Coronary artery (tissue), 2 donors: ENCODE results near the gene TBC1D20.

Experiments used
- DNase-seq: peaks from one replicate; pipeline ENCODE4 v3.0.0-alpha.2; 2017; ENCODE audit warnings: low spot score
- H3K27ac ChIP-seq, 2 donors: fragments of 200-600 bp; sonication (generic); one replicate each; pipeline ENCODE4 v1.5.1; 2016 to 2019
- H3K4me3 ChIP-seq: fragments of 200-600 bp; sonication (generic); 2 replicates; pipeline ENCODE4 v1.5.1; 2016; ENCODE audit warnings: mild to moderate bottlenecking, moderate library complexity
- TF ChIP-seq, protein P1 (sequence below): fragments of 200-600 bp; sonication (generic); IDR thresholded peaks from one replicate; pipeline ENCODE4 v1.5.1; 2019; ENCODE audit warnings: antibody characterized with exemption

TBC1D20 gene

DNA sequence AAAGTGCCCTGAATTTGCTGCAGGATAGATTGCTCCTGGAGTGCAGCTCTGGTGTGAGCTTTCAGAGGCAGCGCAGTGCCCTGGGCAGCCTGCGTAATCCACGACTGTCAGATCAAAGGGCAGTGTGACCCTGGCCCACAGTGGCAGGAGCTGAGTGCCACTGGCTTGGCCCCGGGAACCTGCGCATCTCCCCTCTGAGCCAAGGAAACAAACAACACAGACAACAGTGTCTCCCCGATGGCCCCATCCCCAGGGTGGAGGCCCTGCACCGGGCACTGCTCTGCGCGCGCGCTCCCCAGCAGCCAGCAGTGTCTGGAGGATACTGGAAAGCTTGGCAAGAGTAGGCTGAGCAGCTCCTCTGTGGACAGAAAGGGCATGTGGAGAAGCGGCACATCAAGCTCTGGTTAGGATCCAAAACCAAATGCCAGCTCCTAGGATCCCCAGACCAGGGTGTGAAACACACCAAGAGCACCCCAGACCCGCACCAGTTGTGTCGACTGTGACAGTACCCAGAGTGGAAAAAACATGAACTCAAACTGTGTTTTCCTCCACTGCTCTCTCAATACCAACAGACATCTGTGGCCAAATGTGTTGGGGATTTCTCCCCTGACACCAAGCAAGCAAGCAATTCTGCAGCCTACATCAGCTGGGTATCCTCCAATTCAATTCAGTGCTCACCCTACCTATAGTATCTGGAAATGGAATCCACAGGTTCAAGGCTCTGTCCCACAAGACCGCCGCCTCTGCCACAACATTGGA, 27.5 kb downstream of the TBC1D20 start:
- TF ChIP-seq, protein P1, sequence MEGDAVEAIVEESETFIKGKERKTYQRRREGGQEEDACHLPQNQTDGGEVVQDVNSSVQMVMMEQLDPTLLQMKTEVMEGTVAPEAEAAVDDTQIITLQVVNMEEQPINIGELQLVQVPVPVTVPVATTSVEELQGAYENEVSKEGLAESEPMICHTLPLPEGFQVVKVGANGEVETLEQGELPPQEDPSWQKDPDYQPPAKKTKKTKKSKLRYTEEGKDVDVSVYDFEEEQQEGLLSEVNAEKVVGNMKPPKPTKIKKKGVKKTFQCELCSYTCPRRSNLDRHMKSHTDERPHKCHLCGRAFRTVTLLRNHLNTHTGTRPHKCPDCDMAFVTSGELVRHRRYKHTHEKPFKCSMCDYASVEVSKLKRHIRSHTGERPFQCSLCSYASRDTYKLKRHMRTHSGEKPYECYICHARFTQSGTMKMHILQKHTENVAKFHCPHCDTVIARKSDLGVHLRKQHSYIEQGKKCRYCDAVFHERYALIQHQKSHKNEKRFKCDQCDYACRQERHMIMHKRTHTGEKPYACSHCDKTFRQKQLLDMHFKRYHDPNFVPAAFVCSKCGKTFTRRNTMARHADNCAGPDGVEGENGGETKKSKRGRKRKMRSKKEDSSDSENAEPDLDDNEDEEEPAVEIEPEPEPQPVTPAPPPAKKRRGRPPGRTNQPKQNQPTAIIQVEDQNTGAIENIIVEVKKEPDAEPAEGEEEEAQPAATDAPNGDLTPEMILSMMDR = no peak
- no peak for DNase-seq
- Histone ChIP-seq H3K27ac (no peak overlapping the region), H3K4me3 (no peak overlapping the region)

DNA sequence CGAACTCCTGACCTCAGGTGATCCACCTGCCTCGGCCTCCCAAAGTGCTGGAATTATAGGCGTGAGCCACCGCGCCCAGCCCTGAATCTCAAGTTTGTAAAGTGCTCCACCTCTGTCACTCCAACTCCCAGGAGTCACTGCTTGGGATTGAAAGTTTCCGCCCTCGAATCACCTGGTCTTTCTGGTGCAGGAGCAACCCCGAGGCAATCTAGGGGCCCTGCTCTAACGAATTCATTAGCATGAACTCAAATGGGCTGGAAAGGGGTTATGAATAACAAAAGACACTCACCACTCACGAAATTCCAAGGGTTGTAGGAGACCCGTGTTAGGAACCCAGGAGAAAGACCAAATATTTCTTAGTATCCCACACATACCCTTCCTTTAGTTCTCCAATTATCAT, 28.1 kb downstream of the TBC1D20 start:
- Histone ChIP-seq H3K27ac (no peak overlapping the region), H3K4me3 (no peak overlapping the region)
- DNase-seq = no peak
- TF ChIP-seq, protein P1 = no peak

DNA sequence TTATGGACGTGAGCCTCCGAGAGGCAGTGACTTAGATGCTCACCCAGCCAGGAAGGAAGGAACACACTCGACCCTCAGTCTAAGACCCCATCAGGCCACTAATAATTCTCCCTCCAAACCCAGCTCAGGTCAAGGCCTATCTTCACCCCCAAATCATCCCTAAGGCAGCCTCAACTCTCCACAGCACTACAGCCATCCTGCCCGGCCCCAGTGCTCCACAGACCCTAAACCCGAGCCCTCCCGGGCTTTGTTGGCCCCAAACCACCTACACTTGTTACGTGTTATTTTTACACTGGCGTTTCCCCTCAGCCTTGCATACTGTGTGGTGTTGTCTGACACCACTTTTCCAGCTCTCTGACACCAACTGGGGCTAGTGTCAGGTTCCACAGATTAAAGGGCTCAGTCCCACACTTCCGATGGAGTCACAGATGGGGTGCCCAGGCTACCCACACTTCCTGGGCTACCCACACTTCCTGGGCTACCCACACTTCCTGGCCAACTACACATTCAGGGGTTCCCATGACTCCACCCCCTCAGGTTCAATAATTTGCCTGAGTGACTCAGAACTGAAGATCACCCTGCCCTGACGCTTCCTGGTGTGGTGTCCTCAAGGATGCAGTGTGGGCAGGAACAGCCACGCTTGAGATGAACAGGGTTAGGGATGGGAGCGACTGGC, 28.9 kb downstream of the TBC1D20 start:
- H3K27ac ChIP-seq = no peak overlapping the region
- no peak overlapping the region for H3K4me3 ChIP-seq
- TF ChIP-seq, protein P1 = no peak
- no peak for DNase-seq

DNA sequence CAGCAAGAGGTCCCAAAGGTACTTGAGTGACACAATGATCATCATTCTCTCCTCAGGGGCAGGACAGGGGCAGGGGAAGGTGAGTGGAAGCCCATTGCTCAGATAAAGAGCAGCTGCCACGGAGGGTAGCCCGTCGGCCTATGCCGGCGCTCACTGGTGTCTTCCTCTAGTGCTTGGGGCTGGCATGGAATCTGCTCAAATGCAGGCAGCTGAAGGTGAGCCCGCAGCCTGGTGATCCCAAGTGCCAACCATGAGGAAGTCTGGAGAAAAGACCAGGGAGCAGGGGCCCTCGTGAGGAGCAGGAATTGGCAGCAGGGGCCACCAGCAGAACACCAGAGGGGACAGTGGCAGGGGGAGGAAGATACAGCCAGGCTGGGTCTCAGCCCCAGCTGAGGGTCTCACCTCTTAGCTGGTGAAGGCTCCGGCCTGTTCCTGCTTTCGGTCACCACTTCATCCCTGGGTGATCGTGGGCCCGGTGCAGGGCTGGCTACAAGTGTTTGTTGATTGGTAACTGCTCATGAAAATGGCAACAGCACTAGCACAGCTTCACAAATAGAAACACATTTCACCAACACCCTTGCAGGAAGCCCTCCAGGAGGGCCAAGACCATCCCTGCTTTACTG, 29.5 kb downstream of the TBC1D20 start:
- H3K4me3 ChIP-seq = no peak overlapping the region
- no peak for DNase-seq
- H3K27ac ChIP-seq = no peak overlapping the region
- TF ChIP-seq, protein P1 = no peak

DNA sequence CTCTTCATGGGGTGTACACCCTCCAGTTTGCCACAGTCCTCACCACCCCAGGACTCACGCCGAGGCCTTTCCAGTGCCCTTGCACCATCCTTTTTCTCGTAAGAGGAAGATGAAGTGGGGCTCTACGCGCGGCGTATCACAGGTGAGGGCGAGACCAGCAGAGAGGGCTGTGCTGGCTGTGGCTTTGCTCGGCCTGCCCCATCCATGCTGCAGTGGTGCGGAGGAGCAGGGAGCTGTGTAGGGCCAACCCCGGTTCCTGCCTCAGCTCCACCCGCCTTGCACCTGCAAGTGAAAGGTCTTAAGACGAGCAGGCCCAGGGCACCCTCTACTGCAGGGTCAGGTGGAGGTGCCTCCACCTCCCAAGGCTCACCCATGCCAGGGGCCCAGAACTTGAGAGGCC, 30.1 kb downstream of the TBC1D20 start:
- DNase-seq = no peak
- no peak overlapping the region for H3K27ac ChIP-seq

DNA sequence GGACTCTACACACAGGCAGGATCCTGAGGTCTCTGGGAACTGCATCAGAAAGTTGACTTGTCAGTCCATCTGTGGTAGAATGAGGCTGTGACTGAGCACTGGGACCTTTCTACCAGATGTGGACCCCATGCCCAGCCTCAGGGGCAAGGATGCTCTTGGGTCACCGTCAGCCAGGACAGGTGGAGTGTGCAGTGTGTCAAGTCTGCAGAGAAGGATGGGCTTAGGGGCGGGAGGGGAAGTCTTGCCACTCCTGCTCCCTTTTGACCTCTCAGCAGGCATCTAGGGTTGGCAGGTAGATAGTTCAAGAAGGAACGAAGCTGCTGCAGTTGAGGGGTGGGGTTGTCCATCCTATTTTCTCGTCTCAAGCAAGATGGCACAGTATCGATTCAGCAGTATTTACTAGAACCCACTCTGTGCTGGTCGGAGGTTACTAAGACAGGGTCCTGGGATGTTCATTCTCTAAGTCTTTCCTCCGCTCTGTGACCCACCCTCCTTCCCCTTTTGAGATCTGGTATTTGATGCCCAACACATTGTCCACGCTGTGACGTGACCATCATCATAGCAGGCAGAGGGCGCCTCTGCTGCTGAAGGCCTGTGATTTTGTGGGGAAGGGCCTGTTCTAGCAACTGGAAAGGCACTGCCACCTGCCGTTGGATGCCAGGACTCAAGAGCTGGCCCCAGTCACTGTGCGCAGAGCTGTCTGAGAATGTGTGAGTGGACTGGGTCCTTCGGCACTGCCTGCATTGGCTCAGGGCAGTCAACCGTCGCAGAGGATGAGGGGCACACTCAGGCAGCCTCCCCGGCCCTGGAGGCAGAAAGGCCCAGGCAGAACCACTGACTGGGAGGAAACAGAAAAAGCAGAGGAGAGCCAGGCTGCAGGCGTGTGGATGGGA, 31.1 kb downstream of the TBC1D20 start:
- H3K4me3 ChIP-seq = no peak overlapping the region
- TF ChIP-seq, protein P1 = peak; percentile 20
- no peak overlapping the region for H3K27ac ChIP-seq
- DNase-seq = no peak

More for the DNA sequence above, 30.1 kb downstream of the TBC1D20 start:
- TF ChIP-seq, protein P1 = no peak
- no peak overlapping the region for H3K4me3 ChIP-seq
